ENCODE measurements around the gene SYP. TPM values are rescaled to one million over a fixed set of nuclear protein-coding genes. Genes with fewer than 3 reads are reported as not detected.

Gene SYP
- total RNA-seq, 1 experiment from 2014 or later: 0.44 TPM

- no peaks in the 10 kb centered on the region for H3K4me1 ChIP-seq (replicated peaks; ENCODE audit: insufficient read depth)
- H3K27ac ChIP-seq: no peak overlapping the region
- no peaks in the 10 kb centered on the region for H3F3A ChIP-seq (ENCODE audit: insufficient read depth, low read depth)
- no peak for TF ChIP-seq EZH2 (IDR thresholded peaks at IDR 0.05; ENCODE audit: low read depth)
- TF ChIP-seq CTCF (conservative IDR thresholded peaks at IDR 0.05): no peak
- H3K4me2 ChIP-seq: no peak overlapping the region
- intact Hi-C loops (cut with micrococcal nuclease; ENCODE audit: unreplicated experiment): no loop called here
- BruUV-seq (replicated peaks): no TSS peak
- H3K79me2 ChIP-seq (ENCODE audit: low read depth): no peaks in the 10 kb centered on the region
- ChIA-PET POLR2A (ENCODE audit: unreplicated experiment) (no interaction called here), CTCF (no interaction called here)
- peaks cover 3% of the 10 kb centered on the region; the same call in 1 of the 2 replicates for H3K27me3 ChIP-seq (ENCODE audit: insufficient read depth, low read depth)
- no peaks in the 10 kb centered on the region for H3K36me3 ChIP-seq (ENCODE audit: low read depth)
- no peaks in the 10 kb centered on the region for H3K9me3 ChIP-seq (ENCODE audit: insufficient read depth, low read depth)
- no peak overlapping the region for H3K4me3 ChIP-seq
- DNase-seq: no peak
- H2AFZ ChIP-seq: no peak overlapping the region
- no peaks in the 10 kb centered on the region for H4K20me1 ChIP-seq (ENCODE audit: insufficient read depth)
- no peaks in the 10 kb centered on the region for H3K9me2 ChIP-seq (ENCODE audit: insufficient read depth)
Measured at GRCh38 chrX:49210406-49210805, 10.4 kb upstream of the SYP start.

DNA sequence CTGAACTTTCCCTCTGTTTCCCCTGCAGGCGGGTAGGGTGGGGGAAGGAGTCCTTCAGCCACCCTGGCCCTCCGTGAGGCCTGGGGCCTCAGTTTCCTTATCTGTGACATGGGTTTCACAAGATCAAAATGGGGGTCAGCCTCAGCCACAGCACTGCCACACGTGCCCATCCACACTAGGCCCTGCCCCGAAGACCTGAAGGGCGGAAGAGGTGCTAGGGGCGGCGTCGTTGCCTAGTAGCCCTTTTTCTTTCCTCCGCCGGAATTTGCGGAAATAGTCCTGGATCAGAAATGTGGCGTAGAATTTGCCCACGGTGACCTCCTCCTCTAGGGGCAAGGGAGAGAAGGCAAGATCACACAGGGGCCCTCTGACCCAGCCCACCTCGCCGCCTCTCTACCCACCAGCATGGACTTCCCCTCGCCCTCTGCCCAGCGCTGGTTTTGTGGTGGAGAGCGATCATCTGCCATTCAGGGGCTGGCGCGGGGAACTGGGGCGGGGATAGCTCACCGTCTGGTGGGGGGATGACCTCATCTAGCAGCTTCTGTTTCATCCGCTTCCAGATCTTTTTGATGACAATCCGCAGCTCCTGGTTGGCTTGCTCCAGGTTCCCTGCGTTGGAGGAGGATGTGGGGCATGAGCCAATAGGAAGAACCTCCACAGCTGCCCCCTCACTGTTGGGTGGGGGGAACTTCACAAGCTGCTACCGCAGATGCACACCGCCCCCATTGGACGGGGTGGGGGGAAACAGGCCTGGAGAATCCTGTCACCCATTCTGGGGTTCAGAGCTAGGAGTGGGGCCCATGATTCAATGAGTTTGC, 9.7 kb upstream of the SYP start:
- Histone ChIP-seq H3K79me2 (ENCODE audit: low read depth) (no peaks in the 10 kb centered on the region), H4K20me1 (ENCODE audit: insufficient read depth) (no peaks in the 10 kb centered on the region), H3F3A (ENCODE audit: insufficient read depth, low read depth) (no peaks in the 10 kb centered on the region), H3K27me3 (ENCODE audit: insufficient read depth, low read depth) (peaks cover 3% of the 10 kb centered on the region; the same call in 1 of the 2 replicates), H3K27ac (no peak overlapping the region), H3K36me3 (ENCODE audit: low read depth) (no peaks in the 10 kb centered on the region), H3K4me3 (no peak overlapping the region), H2AFZ (no peak overlapping the region), H3K4me1 (replicated peaks; ENCODE audit: insufficient read depth) (no peaks in the 10 kb centered on the region), H3K4me2 (no peak overlapping the region), H3K9me3 (ENCODE audit: insufficient read depth, low read depth) (no peaks in the 10 kb centered on the region), H3K9me2 (ENCODE audit: insufficient read depth) (no peaks in the 10 kb centered on the region)
- POLR2A ChIA-PET (ENCODE audit: unreplicated experiment): no interaction called here
- CTCF ChIA-PET: no interaction called here
- intact Hi-C loops (cut with micrococcal nuclease; ENCODE audit: unreplicated experiment): no loop called here
- TF ChIP-seq EZH2 (IDR thresholded peaks at IDR 0.05; ENCODE audit: low read depth) (no peak), CTCF (conservative IDR thresholded peaks at IDR 0.05) (no peak)
- DNase-seq: no peak
- no TSS peak for BruUV-seq (replicated peaks)

- H3F3A ChIP-seq (ENCODE audit: insufficient read depth, low read depth): no peaks in the 10 kb centered on the region
- no peaks in the 10 kb centered on the region for H3K9me3 ChIP-seq (ENCODE audit: insufficient read depth, low read depth)
- CTCF ChIA-PET: interaction anchor here (0.5 kb wide), 1 partner anchor 575 kb away, joined by 4 read pairs; no protein-coding TSS in a partner anchor
- intact Hi-C loops (cut with micrococcal nuclease; ENCODE audit: unreplicated experiment): no loop called here
- H3K4me1 ChIP-seq (replicated peaks; ENCODE audit: insufficient read depth): no peaks in the 10 kb centered on the region
- no peaks in the 10 kb centered on the region for H3K79me2 ChIP-seq (ENCODE audit: low read depth)
- H3K4me2 ChIP-seq: no peak overlapping the region
- H3K4me3 ChIP-seq: no peak overlapping the region
- peaks cover 3% of the 10 kb centered on the region; the same call in 1 of the 2 replicates for H3K27me3 ChIP-seq (ENCODE audit: insufficient read depth, low read depth)
- no TSS peak for BruUV-seq (replicated peaks)
- no peaks in the 10 kb centered on the region for H4K20me1 ChIP-seq (ENCODE audit: insufficient read depth)
- no peak overlapping the region for H2AFZ ChIP-seq
- DNase-seq: no peak
- no peaks in the 10 kb centered on the region for H3K9me2 ChIP-seq (ENCODE audit: insufficient read depth)
- TF ChIP-seq CTCF (conservative IDR thresholded peaks at IDR 0.05) (no peak), EZH2 (IDR thresholded peaks at IDR 0.05; ENCODE audit: low read depth) (no peak)
- POLR2A ChIA-PET (ENCODE audit: unreplicated experiment): no interaction called here
- no peak overlapping the region for H3K27ac ChIP-seq
- H3K36me3 ChIP-seq (ENCODE audit: low read depth): no peaks in the 10 kb centered on the region
Measured at GRCh38 chrX:49208399-49208798, 8.4 kb upstream of the SYP start.
